ENCODE measurements around the gene ZBTB8A.
"Not testable (repeated sequence)": the region's sequence is repeated elsewhere in the genome, so short reads cannot be mapped to it uniquely, and the experiment has no call there.

The ZBTB8A gene

DNA sequence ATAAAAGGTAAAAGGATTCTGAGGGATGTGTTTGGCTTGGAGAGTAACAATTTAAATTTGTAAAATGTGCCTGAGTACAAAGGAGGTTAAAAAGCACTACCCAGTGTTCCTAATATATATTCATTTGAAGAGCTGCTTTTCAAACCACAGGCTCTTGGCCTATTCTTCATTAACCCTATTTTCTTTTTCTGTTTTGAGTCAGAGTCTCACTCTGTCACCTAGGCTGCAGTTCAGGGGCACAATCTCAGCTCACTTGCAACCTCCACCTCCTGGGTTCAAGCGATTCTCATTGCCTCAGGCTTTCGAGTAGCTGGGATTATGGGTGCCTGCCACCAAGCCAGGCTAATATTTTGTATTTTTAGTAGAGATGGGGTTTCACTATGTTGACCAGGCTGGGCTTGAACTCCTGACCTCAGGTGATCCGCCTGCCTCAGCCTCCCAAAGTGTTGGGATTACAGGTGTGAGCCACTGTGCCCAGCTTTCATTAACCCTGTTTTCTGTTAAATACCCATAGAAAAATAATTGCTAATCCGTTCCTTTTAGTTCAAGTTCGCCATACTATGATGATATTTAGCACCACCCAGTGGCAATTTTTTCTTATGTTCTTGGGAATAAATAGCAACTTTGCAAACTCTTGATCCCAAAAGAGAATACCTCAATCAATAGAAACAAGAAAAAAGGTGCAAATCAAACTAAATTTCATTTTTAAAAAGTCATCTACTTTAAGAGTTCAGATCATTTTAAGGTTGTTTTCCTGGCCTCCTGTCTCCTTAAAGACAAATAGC is 80.7 kb downstream of the ZBTB8A start:
- DNase-seq (ENCODE audit: low spot score): no peak

DNA sequence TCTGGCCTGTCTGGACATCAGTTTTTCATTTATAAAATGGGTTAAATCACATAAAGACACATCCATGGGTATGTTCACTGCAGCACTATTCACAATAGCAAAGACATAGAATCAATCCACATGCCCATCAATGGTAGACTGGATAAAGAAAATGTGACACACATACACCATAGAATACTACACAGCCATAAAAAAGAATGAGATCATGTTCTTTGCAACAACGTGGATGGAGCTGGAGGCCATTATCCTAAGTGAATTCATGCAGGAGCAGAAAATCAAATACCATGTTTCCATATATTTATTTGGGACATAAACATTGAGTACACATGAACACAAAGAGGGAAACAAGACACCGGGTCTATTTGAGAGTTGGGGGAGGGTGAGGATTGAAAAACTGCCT is 83.0 kb downstream of the ZBTB8A start:
- no peak for DNase-seq (ENCODE audit: low spot score)

DNA sequence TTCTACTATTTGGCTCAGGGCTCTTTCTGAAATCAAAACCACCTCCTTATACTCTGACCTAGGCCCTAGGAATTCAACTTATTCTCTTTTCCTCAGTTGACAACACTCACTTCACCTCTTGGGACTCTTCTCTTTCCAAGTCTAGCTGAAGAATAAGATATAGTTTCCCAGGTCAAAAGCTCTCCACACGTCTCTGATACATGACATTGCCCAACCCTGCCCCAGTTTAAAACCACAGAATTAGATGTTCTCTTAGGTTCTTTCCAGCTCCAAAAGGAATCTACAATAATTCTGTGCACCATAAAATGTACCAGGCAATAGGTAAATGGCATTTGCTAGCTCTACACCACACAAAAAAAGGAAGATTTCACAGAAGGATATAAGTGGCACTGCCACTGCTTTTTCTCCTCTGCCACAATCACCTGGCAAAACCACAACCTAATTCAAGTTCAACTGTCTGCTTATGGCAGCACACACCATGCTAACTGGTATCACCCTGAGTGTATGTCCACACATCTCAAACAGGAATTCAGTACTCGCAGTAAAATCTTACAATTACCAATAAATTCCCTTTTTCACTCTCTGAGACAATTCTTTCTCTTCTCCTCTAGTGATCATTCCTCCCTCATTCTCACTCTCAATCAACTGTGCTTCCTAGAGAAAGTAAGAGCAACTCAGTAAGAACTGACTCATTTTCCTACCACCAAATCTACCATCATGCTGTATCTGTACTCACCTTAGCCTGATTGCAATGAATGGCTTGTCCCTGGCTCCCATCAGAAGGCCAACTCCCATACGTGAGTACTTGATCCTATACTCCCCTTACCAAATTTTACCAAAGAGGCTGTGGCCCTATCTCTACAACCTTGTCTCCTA is 83.8 kb downstream of the ZBTB8A start:
- DNase-seq (ENCODE audit: low spot score): no peak

DNA sequence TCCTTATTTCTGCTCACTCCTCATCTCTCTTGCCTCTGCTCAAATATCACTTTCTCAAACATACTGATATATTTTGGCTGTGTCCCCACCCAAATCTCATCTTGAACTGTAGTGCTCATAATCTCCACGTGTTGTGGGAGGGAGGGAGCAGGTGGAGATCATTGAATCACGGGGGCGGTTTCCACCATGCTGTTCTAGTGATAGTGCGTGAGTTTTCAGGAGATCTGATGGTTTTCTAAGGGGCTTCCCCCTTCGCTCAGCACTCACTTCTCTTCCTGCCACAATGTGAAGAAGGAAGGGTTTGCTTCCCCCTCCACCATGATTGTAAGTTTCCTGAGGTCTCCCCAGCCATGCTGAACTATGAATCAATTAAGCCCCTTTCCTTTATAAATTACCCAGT is 84.5 kb downstream of the ZBTB8A start:
- DNase-seq (ENCODE audit: low spot score): no peak

DNA sequence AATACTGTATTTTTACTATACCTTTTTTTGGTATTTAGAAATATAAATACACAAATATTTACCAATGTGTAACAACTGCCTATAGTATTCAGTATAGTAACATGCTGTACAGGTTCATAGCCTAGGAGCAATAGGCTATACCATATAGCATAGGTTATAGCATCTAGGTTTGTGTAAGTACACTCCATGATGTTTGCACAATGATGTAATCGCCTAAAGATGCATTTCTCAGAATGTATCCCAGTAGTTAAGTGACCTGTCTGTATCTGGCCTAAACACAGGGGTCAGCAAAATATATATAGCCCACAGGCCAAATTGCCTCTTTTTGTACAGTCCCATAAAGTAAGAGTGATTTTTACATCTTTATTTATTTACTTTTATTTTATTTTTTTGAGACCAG is 86.9 kb downstream of the ZBTB8A start:
- DNase-seq (ENCODE audit: low spot score): no peak

DNA sequence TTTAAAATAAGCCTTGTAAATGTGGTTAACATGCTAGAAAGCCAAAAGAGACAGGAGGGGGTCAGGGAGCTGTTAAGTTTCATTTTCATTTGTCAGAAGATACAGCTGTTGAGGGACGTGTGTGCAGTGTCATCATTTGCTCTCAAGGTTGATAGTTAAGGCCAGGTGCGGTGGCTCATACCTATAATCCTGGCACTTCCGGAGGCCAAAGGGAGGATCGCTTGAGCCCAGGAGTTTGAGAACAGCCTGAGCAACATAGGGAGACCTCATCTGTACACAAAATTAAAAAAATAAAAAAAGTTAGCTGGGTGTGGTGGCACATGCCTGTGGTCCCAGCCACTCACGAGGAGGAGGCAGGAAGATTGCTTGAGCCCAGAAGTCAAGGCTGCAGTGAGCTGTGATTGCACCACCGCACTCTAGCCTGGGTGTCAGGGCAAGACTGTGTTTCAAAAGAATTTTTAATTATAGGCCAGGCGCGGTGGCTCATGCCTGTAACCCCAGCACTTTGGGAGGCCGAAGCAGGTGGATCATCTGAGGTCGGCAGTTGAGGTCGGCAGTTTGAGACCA is 88.5 kb downstream of the ZBTB8A start:
- no peak for DNase-seq (ENCODE audit: low spot score)

DNA sequence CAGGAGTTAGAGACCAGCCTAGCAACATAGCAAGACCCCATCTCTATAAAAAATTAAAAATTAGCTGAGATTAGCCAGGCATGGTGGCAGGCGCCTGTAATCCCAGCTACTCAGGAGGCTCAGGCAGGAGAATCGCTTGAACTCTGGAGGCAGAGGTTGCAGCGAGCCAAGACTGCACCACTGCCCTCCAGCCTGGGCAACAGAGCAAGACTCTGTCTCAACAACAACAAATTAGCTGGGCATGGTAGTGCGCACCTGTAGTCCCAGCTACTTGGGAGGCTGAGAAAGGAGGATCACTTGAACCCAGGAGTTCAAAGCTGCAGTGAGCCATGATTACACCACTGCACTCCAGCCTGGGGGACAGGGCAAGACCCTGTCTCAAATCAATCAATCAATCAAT is 90.9 kb downstream of the ZBTB8A start:
- DNase-seq (ENCODE audit: low spot score): not testable (repeated sequence)

DNA sequence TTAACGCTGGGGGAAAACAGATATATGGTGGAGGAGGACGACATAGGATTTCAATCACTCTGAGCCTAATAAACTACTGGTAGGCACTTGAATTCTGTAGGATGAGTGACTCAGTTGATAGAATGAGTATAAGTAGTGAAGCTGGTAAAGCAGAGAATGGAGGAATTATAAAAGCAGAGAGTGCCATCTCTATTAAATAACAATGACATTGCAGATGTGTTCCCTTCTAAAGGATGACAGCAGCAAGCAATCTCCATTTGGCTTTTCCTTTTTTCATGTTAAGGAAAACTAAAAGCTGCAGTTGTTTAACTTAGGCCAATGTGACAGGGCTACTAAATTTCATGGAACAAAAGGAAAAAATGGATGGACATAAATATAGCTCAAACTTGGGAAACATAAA is 93.6 kb downstream of the ZBTB8A start:
- no peak for DNase-seq (ENCODE audit: low spot score)

DNA sequence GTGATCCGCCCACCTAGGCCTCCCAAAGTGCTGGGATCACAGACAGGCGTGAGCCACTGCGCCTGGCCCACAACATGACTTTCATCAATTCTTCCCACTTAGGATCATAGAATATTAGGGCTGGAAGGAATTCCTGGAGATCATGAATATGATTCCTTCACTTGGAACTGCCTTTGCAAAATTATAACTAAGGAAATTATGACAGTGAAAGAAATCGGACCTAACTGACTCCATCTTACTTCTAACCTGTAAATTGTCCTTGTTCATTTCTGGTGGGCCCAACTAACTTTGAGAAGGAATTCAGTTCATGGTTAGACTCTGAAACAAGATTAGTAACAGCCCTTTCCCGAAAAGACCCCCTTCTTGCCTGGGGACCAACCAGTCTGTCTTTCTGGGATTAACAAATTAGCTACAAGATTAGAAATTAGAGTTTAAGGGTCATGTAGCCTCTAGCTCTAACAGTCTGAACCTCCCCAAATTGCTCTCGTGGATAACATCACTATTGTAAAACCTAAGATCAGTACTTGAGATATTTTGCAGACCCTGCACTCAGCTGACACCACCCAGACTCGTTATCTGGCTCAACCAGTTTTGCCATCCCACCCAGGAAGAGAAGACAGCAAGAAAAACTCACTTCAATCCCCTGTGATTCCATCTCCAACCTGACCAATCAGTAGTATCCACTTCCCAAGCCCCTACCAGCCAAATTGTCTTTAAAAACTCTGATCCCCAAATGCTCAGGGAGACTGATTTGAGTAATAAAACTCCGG is 96.5 kb downstream of the ZBTB8A start:
- no peak for DNase-seq (ENCODE audit: low spot score)

DNA sequence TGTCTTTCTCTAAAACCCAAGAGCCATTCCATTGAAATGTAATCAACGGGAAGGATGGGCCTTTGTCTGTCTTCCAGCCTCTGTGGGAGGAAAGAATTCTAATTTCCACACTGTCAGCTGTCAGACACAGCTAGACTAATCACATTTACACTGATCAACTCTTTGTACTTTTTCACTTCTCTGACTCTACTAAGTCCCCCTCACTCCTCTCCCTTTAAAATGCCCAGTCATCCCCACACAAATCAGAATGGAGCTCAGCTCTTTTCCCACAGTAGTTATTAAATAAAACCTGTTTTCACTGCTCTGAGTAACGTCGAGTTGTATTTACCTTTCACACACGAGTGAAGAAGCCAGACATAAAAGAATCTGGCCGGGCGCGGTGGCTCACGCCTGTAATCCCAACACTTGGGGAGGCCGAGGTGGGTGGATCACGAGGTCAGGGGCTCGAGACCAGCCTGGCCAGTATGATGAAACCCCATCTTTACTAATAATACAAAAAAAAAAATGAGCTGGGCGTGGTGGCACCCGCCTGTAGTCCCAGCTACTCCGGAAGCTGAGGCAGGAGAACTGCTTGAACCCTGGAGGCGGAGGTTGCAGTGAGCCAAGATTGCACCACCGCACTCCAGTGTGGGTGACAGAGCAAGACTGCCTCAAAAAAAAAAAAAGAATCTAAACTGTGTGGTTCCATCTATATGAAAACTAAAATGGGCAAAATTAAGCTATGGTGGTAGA is 97.9 kb downstream of the ZBTB8A start:
- DNase-seq (ENCODE audit: low spot score): no peak

DNA sequence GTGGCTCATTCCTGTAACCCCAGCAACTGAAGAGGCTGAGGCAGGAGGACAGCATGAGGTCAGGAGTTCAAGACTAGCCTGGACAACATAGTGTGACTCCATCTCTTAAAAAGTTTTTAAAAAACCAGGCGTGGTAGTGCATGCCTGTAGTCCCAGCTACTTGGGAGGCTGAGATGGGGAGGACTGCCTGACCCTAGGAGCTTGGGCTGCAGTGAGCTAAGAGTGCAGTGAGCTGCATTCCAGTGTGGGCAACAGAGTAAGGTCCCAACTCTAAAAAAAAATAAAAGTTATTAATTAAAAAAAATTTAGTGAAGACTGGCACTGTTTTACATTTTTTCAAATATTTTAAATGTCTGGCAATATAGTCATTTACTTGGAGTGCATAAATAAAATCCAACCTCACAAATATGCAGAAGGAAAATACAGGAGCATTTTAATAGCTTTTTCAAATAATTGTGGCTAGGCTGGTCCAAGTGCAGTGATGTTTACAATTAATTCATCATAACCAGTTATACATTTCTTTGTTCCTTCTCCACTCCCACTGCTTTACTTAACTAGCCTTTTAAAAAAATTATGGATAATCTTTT is 100.4 kb downstream of the ZBTB8A start:
- no peak for DNase-seq (ENCODE audit: low spot score)

DNA sequence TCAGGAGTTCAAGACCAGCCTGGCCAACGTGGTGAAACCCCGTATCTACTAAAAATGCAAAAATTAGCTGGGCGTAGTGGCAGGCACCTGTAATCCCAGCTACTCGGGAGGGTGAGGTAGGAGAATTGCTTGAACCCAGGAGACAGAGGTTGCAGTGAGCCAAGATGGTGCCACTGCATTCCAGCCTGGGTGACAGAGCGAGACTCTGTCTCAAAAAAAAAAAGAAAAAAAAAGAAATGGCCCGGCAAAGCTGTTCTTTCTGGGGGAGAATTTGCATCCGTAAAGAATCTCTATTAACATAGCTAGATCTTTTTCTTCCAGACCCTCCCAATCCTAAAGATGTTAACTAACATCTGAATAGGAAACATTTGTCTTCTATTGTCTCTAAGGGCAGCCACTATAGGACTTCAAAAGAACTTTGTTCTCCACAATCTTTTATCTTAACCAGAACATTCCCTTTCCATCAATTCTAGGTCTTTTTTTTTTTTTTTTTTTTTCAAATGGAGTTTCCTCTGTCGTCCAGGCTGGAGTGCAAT is 103.1 kb downstream of the ZBTB8A start:
- not testable (repeated sequence) for DNase-seq (ENCODE audit: low spot score)

DNA sequence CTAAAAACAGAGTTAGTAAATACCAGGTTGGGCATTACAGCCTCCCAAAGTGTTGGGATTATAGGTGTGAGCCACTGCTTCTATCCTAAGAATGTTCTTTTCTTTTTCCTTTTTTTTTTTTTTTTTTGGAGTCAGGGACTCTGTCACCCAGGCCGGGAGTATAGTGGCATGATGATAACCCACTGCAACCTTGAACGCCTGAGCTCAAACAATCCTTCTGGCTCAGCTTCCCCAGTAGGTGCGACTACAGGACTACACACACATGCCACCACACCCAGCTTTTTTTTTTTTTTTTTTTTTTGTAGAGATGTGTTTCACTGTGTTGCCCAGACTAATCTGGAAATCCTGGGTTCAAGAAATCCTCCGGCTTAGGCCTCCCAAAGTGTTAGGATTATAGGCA is 105.2 kb downstream of the ZBTB8A start:
- DNase-seq (ENCODE audit: low spot score): no peak

DNA sequence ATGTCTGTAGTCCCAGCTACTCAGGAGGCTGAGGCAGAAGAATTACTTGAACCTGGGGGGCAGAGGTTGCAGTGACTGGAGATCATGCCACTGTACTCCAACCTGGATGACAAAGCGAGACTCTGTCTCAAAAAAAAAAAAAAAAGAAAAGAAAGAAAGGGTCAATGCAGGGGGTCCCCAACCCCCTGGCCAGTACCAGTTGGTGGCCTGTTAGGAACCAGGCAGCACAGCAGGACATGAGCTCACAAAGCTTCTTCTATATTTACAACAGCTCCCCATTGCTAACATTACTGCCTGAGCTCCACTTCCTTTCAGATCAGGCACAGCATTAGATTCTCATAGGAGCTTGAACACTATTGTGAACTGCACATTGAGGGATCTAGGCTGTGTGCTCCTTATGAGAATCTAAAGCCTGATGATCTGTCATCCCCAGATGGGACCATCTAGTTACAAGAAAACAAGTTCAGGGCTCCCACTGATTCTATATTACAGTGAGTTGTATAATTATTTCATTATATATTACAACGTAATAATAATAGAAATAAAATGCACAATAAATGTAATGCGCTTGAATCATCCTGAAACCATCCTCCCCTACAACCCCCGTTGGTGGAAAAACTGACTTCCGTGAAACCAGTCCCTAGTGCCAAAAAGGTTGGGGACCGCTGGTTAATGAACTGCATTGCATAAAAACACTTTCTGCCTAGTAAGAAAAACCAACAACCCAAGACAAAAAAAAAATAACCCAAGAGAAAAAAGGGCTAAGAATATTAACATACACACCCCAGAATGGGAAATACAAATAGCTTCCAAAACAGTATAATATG is 108.3 kb downstream of the ZBTB8A start:
- DNase-seq (ENCODE audit: low spot score): no peak

DNA sequence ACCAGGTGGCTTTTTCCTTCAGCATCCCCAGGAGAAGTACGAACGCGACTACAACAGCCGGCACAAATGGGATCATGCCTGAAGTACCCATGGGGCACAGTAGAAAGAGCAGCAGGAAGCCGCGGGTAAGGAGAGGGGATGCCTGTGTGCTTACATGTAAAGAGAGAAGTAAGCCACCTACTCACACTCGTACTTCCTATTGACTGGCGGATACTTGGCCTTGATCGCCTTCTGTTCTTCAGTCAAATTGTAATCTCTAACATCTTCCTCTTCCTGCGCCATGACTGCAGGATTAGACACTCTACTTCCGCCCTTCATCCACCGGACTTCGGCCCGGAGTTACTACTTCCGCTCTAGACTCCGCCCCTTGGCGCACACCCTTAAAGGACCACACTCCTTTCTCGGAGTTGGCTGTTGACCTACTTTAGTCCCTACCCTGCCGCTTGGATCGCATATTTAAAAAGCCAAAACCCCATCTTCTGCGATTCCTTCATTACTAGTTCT is 111.1 kb downstream of the ZBTB8A start, which contains the start of gene ZBTB8OS:
ZBTB8OS (minus strand) TSS at position 303 of the 504 bp plus-strand sequence; CDS start at position 282, 21 bp downstream.
- peak; percentile 91 for DNase-seq (ENCODE audit: low spot score)

DNA sequence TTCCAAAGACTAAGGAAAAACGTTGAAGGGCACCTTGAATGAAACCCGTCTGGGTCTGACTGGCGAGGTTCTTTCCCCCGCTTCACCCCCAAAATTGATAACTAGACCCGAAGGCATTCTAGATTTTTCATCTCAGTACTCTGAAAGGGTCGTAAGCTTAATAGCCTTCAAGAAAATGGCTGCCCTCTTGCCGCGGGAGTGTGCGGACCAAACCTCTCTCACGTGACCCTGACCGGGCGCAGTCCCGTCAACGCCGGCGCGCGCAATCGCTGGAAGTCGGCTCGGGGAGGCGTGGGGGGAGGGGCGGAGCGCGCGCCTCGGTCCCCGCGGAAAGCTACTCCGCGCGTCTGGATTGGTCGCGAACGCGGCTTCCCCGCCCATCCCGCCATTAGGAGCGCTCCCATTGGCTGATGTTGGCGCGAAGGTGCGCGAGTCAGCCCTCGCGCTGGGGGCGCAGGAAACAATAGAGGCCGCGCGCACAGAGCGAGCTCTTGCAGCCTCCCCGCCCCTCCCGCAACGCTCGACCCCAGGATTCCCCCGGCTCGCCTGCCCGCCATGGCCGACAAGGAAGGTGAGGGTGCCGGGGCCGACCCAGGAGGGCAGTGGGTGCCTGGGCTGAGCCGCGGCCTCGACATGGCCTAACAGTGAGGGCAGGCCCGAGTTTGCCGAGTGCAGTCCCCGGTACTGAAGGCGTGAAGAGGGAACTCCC is 111.7 kb downstream of the ZBTB8A start, which contains the start of gene RBBP4:
RBBP4 (plus strand) TSS at position 457 of the 709 bp plus-strand sequence; CDS start at position 556, 99 bp downstream.
- DNase-seq (ENCODE audit: low spot score): peak; percentile 97

DNA sequence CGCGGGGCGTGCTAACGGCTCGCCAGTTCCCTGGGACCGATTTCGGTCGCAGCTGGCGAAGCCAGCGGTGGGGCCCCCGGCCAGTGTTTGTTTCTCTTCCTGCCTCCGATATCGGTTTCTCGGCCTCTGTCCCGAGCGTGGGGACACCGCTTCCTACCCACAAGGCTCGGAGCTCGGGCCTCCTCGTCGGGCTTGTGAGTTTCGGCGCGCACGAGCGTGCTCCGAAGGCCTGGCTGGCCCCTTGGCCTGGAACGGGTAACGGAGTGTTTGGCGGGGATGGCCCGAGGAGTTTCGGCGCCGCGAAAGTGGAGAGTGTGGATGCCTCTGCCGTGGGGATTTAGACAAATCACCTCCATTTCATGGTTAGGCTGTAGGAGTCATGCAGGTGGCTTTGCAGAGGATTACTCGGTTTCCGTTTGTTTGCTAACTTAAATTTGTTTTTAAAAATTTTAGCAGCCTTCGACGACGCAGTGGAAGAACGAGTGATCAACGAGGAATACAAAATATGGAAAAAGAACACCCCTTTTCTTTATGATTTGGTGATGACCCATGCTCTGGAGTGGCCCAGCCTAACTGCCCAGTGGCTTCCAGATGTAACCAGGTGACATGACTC is 112.3 kb downstream of the ZBTB8A start:
- DNase-seq (ENCODE audit: low spot score): no peak

DNA sequence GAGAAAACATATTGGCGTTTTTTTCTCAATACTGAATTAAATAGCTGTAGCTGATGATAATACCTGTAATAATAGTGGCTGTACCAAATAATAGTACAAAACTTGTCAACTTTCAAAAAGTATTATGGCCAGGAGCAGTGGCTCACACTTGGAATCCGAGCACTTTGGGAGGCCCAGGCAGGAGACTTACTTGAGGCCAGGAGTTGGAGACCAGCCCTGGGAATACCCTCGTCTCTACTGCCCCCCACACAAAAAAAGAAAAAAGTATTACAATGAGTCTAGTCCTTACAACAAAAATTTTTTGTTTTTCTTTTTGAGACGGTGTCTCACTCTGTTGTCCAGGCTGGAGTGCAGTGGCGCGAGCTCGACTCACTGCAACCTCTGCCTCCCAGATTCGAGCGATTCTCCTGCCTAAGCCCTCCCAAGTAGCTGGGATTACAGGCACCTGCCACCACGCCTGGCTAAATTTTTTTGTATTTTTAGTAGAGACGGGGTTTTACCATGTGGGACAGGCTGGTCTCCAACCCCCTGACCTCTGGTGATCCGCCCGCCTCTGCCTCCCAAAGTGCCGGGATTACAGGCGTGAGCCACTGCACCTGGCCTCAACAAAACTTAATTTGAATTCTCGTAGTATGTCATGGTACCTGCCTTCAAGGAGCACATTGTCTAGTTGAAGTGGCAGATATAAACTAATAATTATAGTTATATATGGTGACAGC is 113.2 kb downstream of the ZBTB8A start:
- DNase-seq (ENCODE audit: low spot score): no peak

All from CD4-positive, alpha-beta T cell treated with Interleukin-6 at 100 ng/mL for 8 hours (primary cell).